BJ (cell line): ENCODE results near the gene THBS3. TPM values are rescaled to one million over a fixed set of nuclear protein-coding genes. Genes with fewer than 3 reads are reported as not detected.
"Not testable (repeated sequence)": the region's sequence is repeated elsewhere in the genome, so short reads cannot be mapped to it uniquely, and the experiment has no call there.

Experiments
- CTCF ChIA-PET: fragments of 350-600 bp; formaldehyde crosslinking; extraction: SDS; loops from one replicate; lab custom pipeline; 2021; ENCODE audit warnings: antibody characterized with exemption, inconsistent platforms; lab: Yijun Ruan, JAX
- POLR2A ChIA-PET: fragments of 300-600 bp; sonication (Branson Sonifier 250); formaldehyde crosslinking; extraction: SDS; loops from one replicate; lab custom pipeline; 2021; ENCODE audit warnings: antibody characterized with exemption; lab: Charles Lee
- DNase-seq: peaks from one replicate; pipeline ENCODE4 v3.0.0-alpha.2; 2011; ENCODE audit warnings: low read depth
- H3K27me3 ChIP-seq: 2 replicates; pipeline ENCODE4 v1.6.0; 2011; ENCODE audit warnings: low read length; ENCODE audit not compliant: control insufficient read depth, insufficient read depth
- H3K36me3 ChIP-seq: 2 replicates; pipeline ENCODE4 v1.5.1; 2011; ENCODE audit warnings: low read length; ENCODE audit not compliant: control insufficient read depth, insufficient read depth
- H3K4me3 ChIP-seq: 2 replicates; pipeline ENCODE4 v1.5.1; 2011; ENCODE audit warnings: low read depth, mild to moderate bottlenecking, control low read depth, low read length
- CTCF ChIP-seq: IDR thresholded peaks from 2 replicates; pipeline ENCODE4 v1.5.1; 2011; ENCODE audit warnings: low read depth, mild to moderate bottlenecking, control low read depth, inconsistent platforms, low read length, moderate library complexity; ENCODE audit not compliant: insufficient read depth
- polyA plus RNA-seq: library from polyadenylated mRNA; depleted of rRNA; stranded (reverse); fragments of >200 nt; gene quantifications from 2 replicates; pipeline ENCODE4 v1.2.3, GENCODE V29; 2011

The THBS3 gene
- polyA plus RNA-seq, 1 experiment = 61.4 TPM

GRCh38 chr1:155250246-155250632 lies 42.5 kb upstream of the THBS3 start:
- Histone ChIP-seq H3K27me3 (no peaks in the 10 kb centered on the region), H3K4me3 (no peak overlapping the region), H3K36me3 (peaks cover 17% of the 10 kb centered on the region)
- no peak for DNase-seq
- ChIA-PET POLR2A (interaction anchor here (0.6 kb wide), 1 partner anchor 23 kb away, joined by 3 read pairs; the partner anchor contains the start of gene CLK2), CTCF (interaction anchor here (0.6 to 5.0 kb wide), 43 partner anchors 9 to 480 kb away, joined by 3 to 54 read pairs (median 8); partner anchors contain the start of genes CLK2, FDPS, MTX1 and PKLR)
- no peak for TF ChIP-seq CTCF

GRCh38 chr1:155247667-155248553 lies 40.2 kb upstream of the THBS3 start:
- DNase-seq = no peak
- CTCF ChIA-PET = interaction anchor here (0.9 to 5.0 kb wide), 7 partner anchors 18 to 401 kb away, joined by 3 to 54 read pairs (median 5); partner anchors contain the start of genes MTX1, RUSC1 and THBS3
- no peak for TF ChIP-seq CTCF
- H3K36me3 ChIP-seq = peaks cover 17% of the 10 kb centered on the region
- POLR2A ChIA-PET = no interaction called here
- H3K27me3 ChIP-seq = no peaks in the 10 kb centered on the region
- H3K4me3 ChIP-seq = no peak overlapping the region

GRCh38 chr1:155246796-155247195 lies 39.1 kb upstream of the THBS3 start:
- DNase-seq, H3K27me3 ChIP-seq, H3K4me3 ChIP-seq, POLR2A ChIA-PET: not testable (repeated sequence)
- H3K36me3 ChIP-seq = peaks cover 17% of the 10 kb centered on the region
- CTCF ChIA-PET = interaction anchor here (1.4 kb wide), 1 partner anchor 402 kb away, joined by 5 read pairs; no protein-coding TSS in a partner anchor

- Histone ChIP-seq H3K4me3 (peak overlapping the region; percentile 53), H3K27me3 (no peaks in the 10 kb centered on the region), H3K36me3 (peaks cover 12% of the 10 kb centered on the region)
- no peak for DNase-seq
- CTCF ChIA-PET = interaction anchor here (0.9 to 2.0 kb wide), 5 partner anchors 18 to 346 kb away, joined by 3 to 10 read pairs (median 5); partner anchors contain the start of genes KRTCAP2 and TRIM46
- no peak for TF ChIP-seq CTCF
- POLR2A ChIA-PET = no interaction called here
Observed at GRCh38 chr1:155245163-155245524, 37.4 kb upstream of the THBS3 start.

GRCh38 chr1:155244368-155245162 lies 36.9 kb upstream of the THBS3 start:
- Histone ChIP-seq H3K27me3 (no peaks in the 10 kb centered on the region), H3K4me3 (peak overlapping the region; percentile 53), H3K36me3 (peaks cover 12% of the 10 kb centered on the region)
- DNase-seq = peak; percentile 97
- ChIA-PET CTCF (interaction anchor here (0.8 to 2.8 kb wide), 9 partner anchors 13 to 346 kb away, joined by 3 to 18 read pairs (median 4); partner anchors contain the start of genes KRTCAP2, THBS3 and TRIM46), POLR2A (interaction anchor here (0.9 kb wide), 1 partner anchor 20 kb away, joined by 3 read pairs; no protein-coding TSS in a partner anchor)
- peak; percentile 21; the same call in 1 of the 2 replicates for TF ChIP-seq CTCF
